Right lung (tissue), 5 donors: Measurements from ENCODE around the gene ACAD10. TPM values are rescaled to one million over a fixed set of nuclear protein-coding genes. Genes with fewer than 3 reads are reported as not detected.
"Not testable (repeated sequence)": the region's sequence is repeated elsewhere in the genome, so short reads cannot be mapped to it uniquely, and the experiment has no call there.

Source experiments
- DNase-seq, 2 donors: peaks; one replicate each; pipeline ENCODE4 v3.0.0-alpha.2; 2013
- polyA plus RNA-seq, 5 donors: library from polyadenylated mRNA; unstranded; fragments of 120-200 nt; gene quantifications; one replicate each; pipeline versions ENCODE4 v1.2.1 to v1.2.3, GENCODE V29; 2013; ENCODE audit warnings: inconsistent platforms in 1 of 5, low replicate concordance in 1 of 5; ENCODE audit not compliant: insufficient read length in 5 of 5, insufficient read depth in 1 of 5

ACAD10 gene
- polyA plus RNA-seq, 5 donors, result 30.6 to 39.1 (median 33.4) TPM

DNA sequence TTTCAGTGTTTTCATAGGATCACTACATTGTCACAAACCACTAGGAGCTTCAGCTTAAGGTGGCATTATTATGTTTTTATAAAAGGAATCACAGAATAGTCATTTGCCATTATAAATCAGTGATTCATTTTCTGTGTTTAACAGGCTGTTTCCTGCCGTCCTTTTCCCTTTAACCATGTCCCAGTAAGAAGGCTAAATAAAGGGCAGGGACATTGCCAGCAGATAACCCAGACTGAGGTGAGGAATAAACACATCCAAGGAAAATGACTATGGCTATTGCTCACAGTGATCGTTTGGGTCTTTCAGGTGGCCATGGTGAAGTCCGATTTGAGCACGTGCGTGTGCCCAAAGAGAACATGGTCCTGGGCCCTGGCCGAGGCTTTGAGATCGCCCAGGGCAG, 63.0 kb downstream of the ACAD10 start:
- DNase-seq, result no peak

DNA sequence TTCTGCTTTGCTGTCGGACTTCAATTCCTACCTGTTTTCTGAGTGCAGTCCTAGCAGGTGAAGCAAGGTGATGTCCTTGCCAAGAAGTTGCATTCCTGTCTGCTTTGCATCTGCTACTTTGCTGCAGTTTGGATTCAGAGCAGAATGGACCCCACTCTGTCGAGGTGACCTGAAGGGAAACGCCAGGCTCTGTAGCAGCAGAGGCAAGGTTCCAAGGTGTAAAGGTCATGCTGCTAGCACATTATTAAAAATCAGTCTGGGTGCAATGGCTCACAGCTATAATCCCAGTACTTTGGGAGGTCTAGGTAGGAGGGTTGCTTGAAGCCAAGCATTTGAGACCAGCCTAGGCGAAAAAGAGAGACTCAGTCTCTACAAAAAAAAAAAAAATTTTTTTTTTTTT, 63.5 kb downstream of the ACAD10 start:
- DNase-seq, result no peak

DNA sequence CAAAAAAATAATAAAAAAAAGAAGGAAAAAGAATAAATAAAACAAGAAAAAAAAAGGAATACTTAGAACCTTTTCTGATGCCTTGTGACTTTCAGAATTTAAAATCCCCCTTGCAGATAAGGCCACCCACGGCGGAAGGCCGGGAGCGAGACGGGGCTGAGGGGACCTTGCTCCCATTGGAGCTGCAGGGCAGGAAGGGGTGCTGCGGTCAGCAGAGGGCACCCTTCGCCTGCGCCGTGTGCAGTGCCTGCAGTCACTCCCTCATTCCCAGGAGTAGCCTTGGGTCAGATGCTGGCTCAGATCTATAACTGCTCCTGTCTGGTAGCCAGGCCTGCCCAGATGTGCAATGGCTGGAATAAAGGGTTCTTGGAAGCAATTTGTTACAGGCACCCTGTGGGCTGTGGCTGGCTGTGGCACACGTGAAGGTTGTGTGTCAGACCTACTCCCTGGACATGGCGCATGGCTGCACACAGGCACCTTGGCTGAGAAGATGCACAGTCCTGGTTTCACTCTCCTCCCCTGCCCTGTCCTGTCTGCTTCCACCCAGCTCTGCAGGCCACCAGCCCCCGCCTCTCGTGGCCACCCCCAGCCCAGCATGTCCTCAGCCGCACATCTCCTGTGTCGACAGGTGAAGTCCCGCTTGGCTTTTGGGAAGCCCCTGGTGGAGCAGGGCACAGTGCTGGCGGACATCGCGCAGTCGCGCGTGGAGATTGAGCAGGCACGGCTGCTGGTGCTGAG, 67.5 kb downstream of the ACAD10 start:
- DNase-seq, result peak in 1 of 2 donors; percentile 53

DNA sequence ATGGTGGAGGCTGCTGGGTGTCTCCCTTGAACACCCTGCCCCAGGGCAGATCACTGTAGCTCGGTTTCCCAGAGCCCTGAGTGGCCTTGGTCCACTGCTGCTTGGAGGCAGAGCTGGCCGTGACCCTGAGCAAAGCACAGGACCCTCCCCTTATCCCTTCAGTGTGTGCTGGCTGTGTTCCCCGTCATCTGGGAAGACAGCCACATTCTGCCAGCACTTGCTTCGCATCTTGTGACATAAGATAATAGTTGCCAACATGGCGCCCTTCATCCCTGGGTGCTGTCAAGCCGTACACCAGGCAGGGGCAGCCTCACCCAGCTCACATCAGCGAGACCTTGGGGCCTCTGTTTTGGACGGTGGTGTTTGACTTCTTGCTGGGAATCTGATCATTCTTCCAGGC, 68.8 kb downstream of the ACAD10 start:
- no peak for DNase-seq

DNA sequence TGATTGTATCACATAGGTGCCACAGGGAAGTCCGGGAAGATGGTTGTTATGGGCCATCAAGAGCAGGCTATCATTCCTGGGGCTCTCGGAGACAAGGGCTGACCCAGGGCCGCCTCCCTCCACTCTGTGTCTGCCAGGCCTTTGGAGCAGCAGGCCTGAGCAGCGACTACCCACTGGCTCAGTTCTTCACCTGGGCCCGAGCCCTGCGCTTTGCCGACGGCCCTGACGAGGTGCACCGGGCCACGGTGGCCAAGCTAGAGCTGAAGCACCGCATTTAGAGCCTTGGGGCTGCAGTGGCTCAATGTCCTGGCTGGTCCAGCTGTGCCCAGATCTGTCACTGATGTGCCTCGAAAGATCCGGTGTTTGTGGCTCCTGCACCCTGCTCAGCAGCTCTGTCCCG, 70.3 kb downstream of the ACAD10 start:
- no peak for DNase-seq

DNA sequence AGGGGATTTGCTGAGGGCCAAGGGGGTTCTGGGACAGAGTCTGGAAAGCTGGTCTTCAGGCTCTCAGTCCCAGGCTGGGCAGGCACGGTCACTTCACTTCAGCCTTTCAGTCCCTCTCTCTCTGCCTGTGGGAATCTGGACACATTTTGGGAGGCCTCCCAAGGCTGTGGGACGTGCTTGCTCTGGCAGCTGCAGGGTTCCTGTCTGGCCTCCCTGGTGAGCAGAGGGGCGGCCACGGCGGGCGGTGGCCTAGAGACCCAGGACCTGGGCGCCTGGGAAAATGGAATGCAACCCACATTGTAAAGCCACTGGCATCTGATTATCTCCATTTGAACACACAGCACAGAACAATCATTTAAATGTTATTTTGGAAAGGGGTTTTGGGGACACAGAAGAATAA, 70.8 kb downstream of the ACAD10 start:
- no peak for DNase-seq

DNA sequence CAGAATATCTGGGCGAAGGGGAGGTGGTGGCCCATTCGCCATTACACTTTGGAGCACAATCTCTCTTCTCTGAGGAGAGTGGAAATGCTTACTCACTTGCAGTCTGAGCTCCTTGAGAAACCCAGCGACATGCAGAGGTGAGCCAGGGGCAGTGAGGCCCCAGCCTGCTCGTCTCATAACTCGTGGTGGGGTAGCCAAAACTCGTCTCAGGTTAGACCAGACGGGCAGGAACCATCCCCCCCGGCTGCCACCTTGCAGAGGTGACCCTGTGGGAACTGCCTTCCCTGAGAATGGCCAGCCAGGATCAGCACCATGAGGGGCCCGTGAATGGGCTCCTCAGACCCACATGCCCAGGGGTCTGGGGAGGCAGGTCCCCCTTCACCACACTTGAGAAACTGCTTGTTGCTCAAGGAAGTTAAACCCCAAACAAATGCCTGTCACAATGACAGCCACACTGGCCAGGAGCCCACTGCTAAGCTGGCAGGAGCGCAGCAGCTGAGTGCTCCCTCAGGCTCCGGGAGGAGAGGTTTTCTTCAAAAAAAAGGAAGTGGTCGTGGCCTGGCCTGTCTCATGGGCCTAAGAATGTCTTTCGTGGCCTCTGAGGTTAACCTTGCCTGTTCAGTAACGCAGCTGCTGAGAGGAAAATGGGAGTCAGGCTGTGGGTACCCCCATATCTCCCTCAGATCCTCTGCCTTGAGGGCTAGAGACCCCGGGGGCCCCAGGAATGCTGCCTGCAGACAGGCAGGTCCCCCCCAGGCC, 71.7 kb downstream of the ACAD10 start:
- DNase-seq, result no peak

DNA sequence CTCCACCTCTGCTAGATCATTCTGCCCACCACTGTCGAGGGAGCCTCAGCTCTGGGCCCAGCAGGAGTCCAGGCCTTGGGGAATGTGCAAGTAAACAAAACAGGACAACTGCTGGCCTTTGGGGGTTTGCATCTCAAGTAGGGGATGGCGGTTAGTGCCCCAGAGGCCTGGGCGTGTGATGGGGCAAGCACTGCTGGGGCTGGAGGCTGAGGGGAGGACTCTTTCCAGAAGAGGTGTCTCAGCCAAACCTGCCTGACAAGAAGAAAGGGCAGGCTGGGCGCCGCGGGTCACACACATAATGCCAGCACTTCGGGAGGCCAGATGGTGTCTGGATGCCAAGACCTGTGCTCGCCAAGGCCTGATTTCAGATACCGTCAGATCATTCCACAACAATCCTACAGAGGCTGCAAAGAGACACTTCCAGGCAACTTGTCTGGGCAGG, 72.3 kb downstream of the ACAD10 start:
- DNase-seq, result no peak

DNA sequence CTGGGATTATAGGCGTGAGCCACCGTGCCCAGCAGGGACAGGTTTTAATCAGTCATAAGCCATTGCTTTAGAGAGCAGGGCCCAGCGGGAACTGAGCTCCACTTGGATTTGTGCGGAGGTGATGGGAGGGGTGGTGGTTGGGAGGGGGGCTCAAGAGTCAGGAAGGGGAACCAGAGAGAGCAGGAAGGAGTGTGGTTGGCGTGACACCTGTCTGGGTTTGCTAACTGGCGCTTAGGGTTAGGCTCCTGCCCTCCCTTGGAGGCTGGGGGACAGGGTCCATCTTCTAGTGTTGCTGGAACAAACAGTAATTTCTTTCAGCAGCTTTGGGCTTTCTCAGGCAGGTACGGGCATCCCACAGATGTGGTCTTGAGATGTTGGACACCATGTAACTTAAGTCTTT, 73.4 kb downstream of the ACAD10 start:
- no peak for DNase-seq

DNA sequence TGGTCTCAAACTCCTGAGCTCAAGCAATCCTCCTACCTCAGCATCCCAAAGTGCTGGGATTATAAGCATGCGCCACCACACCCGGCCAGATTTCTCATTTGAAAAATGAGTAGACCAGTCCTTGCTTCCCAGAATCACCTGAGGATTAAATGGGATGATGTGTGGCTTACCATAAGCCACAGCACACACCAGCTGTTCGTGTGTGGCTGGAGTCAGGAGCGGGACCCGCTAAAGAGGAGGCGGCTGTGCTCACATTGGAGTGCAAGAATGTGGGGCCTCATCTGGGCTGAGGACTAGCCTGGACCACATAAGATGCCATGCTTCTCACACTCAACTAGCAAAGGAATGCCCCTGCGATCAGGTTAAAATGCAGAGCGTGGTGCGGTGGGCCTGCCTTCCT, 74.1 kb downstream of the ACAD10 start:
- DNase-seq, result no peak

DNA sequence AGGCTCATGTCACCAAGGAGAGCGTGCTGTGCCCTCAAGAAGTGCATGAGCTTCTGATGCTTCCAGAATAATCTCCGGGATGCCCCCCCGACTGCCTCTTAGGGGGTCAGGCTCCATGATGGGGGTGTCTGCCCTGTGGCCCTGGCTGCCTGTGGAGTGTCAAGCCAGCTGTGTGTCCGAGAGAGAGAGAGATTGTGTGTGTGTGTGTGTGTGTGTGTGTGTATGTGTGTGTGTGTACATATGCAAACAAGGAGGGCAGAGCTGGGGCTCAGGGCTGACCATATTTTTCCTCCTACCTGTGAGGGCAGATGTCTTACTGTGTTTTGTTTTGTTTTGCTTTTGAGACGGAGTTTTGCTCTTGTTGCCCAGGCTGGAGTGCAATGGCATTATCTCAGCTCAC, 75.2 kb downstream of the ACAD10 start:
- no peak for DNase-seq

DNA sequence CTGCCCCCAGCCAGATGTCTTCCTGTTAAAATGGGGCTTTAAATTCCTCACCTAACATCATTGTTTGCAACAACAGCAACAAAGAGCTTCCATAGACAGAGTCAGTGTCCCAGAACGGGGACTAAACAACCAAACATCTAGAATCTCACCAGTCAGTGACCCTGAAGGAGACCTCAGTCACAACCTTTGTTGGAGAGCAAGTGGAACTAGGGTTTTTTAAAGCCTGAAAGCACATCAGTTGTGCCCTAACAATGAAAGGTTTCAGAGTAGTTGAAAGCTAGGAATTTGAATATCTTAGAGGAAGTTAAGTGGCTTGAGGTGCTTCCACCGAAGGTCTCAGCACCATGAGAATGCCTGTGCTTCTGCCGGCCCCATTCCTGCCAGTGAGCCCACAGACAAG, 75.9 kb downstream of the ACAD10 start:
- DNase-seq, result no peak

DNA sequence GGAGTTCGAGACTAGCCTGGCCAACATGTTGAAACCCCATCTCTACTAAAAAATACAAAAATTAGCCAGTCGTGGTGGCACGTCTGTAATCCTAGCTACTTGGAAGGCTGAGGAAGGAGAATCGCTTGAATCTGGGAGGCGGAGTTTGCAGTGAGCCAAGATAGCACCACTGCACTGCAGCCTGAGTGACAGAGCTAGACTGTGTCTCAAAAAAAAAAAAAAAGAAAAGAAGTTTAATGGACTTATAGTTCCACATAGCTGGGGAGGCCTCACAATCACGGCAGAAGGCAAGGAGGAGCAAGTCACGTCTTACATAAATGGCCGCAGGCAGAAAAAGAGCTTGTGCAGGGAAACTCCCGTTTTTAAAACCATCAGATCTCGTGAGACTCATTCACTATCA, 77.7 kb downstream of the ACAD10 start:
- DNase-seq, result not testable (repeated sequence)

DNA sequence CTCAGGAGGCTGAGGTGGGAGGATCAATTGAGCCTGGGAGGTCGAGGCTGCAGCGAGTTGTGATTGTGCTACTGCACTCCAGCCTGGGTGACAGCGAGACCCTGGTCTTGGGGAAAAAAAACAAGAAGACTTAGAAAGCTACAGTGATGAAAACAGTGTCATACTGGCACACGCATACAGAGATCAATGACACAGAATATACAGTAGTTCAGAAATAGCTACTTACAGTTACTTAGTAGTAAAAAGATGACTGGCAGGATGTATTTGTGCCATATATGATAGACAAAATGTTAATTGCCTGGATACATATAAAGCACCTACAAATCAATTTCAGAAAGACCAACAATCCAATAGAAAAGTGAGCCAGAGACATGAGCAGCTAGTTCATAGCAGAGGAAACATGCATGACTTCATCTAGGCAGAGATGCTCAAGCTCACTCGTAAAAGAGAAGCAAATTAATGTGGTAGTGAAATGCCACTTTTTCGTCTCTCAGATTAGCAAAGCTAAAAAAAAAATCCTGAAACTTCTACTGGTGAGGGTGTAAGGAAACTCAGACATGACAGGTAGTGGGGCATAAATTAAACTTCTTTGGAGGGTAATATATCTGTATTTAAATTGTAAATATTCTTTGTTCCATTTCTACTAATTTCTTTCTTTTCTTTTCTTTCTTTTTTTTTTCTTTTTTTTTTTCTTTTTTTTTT, 78.4 kb downstream of the ACAD10 start:
- DNase-seq, result no peak

DNA sequence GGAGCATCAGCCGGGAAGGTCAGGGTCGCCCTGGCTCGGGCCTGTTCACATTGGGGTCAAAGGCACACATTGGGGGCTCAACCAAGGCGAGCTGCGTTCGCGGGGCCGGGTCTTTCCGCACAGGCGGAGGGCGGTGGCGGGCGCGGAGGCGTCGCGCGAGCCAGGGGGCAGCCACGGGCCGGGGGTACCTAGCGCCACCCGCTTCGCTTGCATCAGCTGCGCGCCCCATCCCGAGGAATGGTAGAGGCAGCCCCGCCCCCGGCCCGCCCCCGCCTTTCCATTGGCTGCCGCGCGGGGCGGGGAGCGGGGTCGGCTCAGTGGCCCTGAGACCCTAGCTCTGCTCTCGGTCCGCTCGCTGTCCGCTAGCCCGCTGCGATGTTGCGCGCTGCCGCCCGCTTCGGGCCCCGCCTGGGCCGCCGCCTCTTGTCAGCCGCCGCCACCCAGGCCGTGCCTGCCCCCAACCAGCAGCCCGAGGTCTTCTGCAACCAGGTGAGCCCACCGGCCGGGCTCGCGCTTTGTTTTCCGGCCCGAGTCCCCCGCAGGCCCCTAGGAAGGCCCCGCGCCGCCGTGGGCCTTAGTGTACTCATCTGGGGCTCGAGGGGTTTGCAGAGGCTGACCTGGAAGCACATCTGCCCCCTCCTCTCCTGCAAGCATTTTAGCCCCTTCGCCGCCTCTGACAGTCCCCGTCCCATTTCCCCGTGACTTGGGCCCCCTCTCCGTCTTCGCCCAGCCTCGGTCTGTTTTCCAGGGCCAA, 80.9 kb downstream of the ACAD10 start, which contains the start of gene ALDH2:
ALDH2 (plus strand) TSS at position 326 of the 754 bp plus-strand sequence; CDS start at position 376, 50 bp downstream.
- DNase-seq, result peak; percentile 83 to 84

DNA sequence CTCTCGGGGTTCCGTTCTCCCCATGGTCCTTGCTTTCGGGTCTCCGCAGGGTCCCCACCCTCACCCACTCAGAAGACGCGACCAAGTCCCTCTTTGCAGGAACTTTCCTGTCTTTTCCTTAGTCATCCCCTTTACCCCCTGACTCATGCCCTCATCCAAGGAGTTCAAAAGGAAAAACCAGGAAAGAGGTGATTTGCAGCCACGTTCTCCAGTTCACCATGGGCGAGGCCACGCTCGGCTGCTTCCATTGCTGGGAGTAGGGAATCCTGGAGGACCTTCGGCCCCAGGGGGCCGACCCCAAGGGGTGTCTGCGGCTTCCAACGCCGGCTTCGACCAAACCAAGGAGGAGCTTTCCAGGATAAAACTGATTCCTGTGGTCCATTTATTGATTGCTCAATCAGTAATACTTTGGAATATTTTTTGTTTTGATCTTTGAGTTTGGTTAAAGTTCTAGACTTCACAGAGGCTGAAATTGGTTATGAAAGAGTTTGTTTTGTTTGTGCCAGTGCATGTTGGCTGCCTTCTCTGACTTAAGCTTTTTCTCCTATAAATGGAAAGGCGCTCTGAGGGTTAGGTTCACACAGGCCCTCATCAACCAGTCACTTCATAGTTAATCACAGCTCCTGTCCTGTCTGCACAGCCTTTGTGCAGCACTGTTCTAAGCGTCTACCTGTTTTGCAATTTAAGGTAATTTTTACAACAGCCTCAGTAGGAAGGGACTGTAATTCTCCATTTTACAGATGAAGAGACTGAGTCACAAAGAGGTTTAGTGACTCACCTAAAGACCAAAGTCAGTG, 81.7 kb downstream of the ACAD10 start:
- DNase-seq, result no peak

DNA sequence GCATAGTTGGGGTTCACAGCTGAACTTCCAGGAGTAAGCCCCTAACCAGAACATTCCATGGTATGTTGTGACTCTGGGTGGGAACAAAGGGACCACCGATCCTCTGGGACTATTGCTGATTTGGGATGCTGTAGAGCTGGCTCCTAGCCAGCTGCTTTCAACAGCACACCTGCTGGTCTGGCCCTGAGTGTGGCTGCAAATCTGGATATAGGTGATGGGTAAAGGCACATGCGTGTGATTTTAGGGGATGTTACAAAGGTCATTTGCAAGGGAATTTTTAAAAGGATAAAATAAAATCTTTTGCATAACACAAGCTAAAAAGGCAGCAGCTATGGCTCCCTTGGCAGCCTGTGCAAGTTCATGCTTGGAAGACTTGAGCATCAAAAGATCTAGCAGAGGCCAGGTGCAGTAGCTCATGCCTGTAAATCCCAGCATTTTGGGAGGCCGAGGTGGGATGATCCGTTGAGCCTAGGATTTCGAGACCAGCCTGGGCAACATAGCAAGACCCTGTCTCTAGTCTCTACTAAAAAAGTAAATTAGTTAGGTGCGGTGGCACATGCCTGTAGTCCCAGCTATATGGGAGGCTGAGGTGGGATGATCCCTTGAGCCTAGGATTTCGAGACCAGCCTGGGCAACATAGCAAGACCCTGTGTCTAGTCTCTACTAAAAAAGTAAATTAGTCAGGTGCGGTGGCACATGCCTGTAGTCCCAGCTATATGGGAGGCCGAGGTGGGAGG, 82.5 kb downstream of the ACAD10 start:
- DNase-seq, result no peak

DNA sequence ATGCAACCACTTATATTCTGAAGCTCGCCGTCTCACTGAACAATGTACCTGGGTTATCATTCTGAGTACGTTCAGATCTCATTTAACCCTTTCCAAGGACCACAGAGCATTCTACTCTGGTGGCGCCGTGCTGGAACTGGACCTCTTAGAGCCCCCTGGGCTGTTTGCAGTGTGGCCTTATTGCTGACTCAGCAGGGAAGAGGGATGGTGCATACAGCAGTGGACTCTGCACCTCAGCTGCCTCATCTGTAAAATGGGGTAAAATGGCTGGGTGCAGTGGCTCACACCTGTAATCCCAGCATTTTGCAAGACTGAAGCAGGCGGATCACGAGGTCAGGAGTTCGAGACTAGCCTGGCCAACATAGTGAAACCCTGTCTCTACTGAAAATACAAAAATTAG, 83.7 kb downstream of the ACAD10 start:
- DNase-seq, result no peak

DNA sequence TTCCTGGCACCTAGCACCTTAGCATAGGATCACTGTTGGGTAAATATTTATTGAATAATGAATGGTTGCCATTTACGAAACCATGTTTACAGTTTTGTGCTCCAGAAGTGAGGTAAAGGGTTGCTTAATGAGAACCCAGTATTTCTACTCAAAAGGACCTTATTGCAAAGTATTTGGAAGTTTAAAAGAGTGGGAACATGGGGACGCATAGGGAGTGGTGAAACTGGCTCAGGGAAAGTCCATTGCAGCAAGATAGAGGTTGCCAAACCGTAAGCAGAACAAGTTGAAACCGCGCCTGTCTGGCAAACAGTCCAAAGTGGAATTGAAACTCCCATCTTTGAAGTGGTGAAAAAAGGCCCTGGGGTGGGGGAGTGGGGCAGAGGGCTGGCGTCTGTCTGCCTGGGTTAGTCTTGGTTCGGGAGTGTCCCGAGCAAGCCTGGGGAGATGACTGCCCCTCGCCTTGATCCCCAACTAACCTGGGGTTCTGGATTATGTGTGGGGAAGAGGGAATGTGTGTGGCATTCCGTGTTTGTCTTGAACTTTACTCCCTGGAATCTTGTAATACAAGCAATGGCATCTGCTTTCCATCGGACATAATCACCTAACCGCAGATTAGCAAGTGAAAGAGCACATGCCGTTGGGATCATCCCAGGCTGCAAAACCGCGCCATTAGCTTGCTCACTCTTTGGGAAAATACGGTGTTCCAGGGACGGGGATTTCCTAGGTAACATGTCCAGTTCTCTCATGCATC, 88.1 kb downstream of the ACAD10 start:
- no peak for DNase-seq
